A549 (cell line): ENCODE data around the gene MYH9. TPM values are rescaled to one million over a fixed set of nuclear protein-coding genes. Genes with fewer than 3 reads are reported as not detected.
"Not testable (repeated sequence)": the region's sequence is repeated elsewhere in the genome, so short reads cannot be mapped to it uniquely, and the experiment has no call there.

Source experiments
- ATAC-seq, 2 experiments: fragments of 200-7000 bp in 1 of 2; fragments of >200 bp in 1 of 2; cut with Nextera tagmentation in 1 of 2; cut with Tn5 transposase in 1 of 2; 3 replicates each; pipeline versions ENCODE4 v1.8.0 to v1.9.1; 2018 to 2020; ENCODE audit warnings: mild to moderate bottlenecking in 1 of 2, moderate library complexity in 1 of 2
- CTCF ChIA-PET: fragments of 300-600 bp; sonication (Branson Sonifier 250); formaldehyde crosslinking; extraction: SDS; loops from one replicate; lab custom pipeline; 2021; ENCODE audit warnings: antibody characterized with exemption, inconsistent platforms; lab: Yijun Ruan, JAX
- POLR2A ChIA-PET: fragments of 350-600 bp; formaldehyde crosslinking; extraction: SDS; loops from one replicate; lab custom pipeline; 2021; ENCODE audit warnings: antibody characterized with exemption, inconsistent platforms; lab: Yijun Ruan, JAX
- DNase-seq, 2 experiments: peaks; one replicate each; pipeline versions ENCODE4 v3.0.0 to v3.0.0-alpha.2; 2011 to 2016; ENCODE audit warnings: low read depth in 1 of 2, low spot score in 1 of 2
- FAIRE-seq: peaks from 2 replicates; lab custom pipeline; 2011; peaks lifted over from hg19 to GRCh38; lab: Jason Lieb, UNC
- H3K27ac ChIP-seq, 2 experiments: fragments of >200 bp; sonication (Bioruptor Twin); formaldehyde crosslinking; 3 replicates each; pipeline ENCODE4 v1.5.1; 2016 to 2017
- H3K4me1 ChIP-seq: fragments of >200 bp; sonication (Bioruptor Twin); formaldehyde crosslinking; 3 replicates; pipeline ENCODE4 v1.6.1; 2016
- H3K4me2 ChIP-seq: fragments of >200 bp; sonication (Bioruptor Twin); formaldehyde crosslinking; 3 replicates; pipeline ENCODE4 v1.6.1; 2016
- H3K4me3 ChIP-seq: fragments of >200 bp; sonication (Bioruptor Twin); formaldehyde crosslinking; 3 replicates; pipeline ENCODE4 v1.5.1; 2016
- H3K9me3 ChIP-seq: fragments of >200 bp; sonication (Bioruptor Twin); formaldehyde crosslinking; 3 replicates; pipeline ENCODE4 v1.6.1; 2016
- ATOH8 ChIP-seq: fragments of 250-450 bp; sonication (Bioruptor Pico); IDR thresholded peaks from 2 replicates; pipeline ENCODE4 v1.5.0; 2020; ENCODE audit warnings: low read depth, mild to moderate bottlenecking, moderate library complexity
- CBX8 ChIP-seq: fragments of 200-600 bp; sonication (generic); IDR thresholded peaks from 2 replicates; pipeline ENCODE4 v1.6.1; 2016
- CEBPB ChIP-seq, 2 experiments: fragments of >200 bp in 1 of 2; sonication (Bioruptor Twin) in 1 of 2; formaldehyde crosslinking in 1 of 2; IDR thresholded peaks; 2 replicates each; pipeline ENCODE4 v1.6.1; 2012 to 2016
- E2F6 ChIP-seq: IDR thresholded peaks from 2 replicates; pipeline ENCODE4 v1.6.1; 2012; ENCODE audit warnings: low read depth, borderline replicate concordance
- ELK1 ChIP-seq: fragments of 150-350 bp; IDR thresholded peaks from 2 replicates; pipeline ENCODE4 v1.6.1; 2014; ENCODE audit warnings: low read depth, mild to moderate bottlenecking, low read length
- FOSL2 ChIP-seq, 2 experiments: fragments of 450-650 bp in 1 of 2; fragments of >200 bp in 1 of 2; sonication (Bioruptor Twin) in 1 of 2; formaldehyde crosslinking; IDR thresholded peaks; 2 replicates each; pipeline versions ENCODE4 v1.5.0 to v1.6.1; 2016 to 2020; ENCODE audit warnings: mild to moderate bottlenecking in 1 of 2, moderate library complexity in 1 of 2
- FOXS1 ChIP-seq: fragments of 250-450 bp; sonication (Bioruptor Pico); IDR thresholded peaks from 2 replicates; pipeline ENCODE4 v1.5.0; 2020; ENCODE audit warnings: mild to moderate bottlenecking, moderate library complexity
- GATA3 ChIP-seq: IDR thresholded peaks from 2 replicates; pipeline ENCODE4 v1.6.1; 2012; ENCODE audit warnings: borderline replicate concordance
- HOXB5 ChIP-seq: fragments of 250-450 bp; sonication (Bioruptor Pico); IDR thresholded peaks from 2 replicates; pipeline ENCODE4 v1.5.0; 2020; ENCODE audit warnings: mild to moderate bottlenecking, moderate library complexity
- MAZ ChIP-seq: fragments of 150-350 bp; IDR thresholded peaks from 2 replicates; pipeline ENCODE4 v1.6.1; 2014; ENCODE audit warnings: antibody characterized with exemption, low read depth, low read length, borderline replicate concordance
- NPAS2 ChIP-seq: fragments of 250-450 bp; sonication (Bioruptor Pico); IDR thresholded peaks from 2 replicates; pipeline ENCODE4 v1.8.0; 2022; ENCODE audit warnings: mild to moderate bottlenecking, moderate library complexity, borderline replicate concordance
- POLR2A ChIP-seq: IDR thresholded peaks from 2 replicates; pipeline ENCODE4 v1.6.1; 2012; ENCODE audit warnings: mild to moderate bottlenecking, low read length
- RAD21 ChIP-seq, 2 experiments: fragments of >200 bp in 1 of 2; sonication (Bioruptor Twin) in 1 of 2; formaldehyde crosslinking in 1 of 2; IDR thresholded peaks in 1 of 2; conservative IDR thresholded peaks in 1 of 2; 2 replicates in 1 of 2; 3 replicates in 1 of 2; pipeline ENCODE4 v1.6.1; 2012 to 2018; ENCODE audit warnings: inconsistent platforms in 1 of 2
- RCOR1 ChIP-seq: fragments of 150-350 bp; IDR thresholded peaks from 2 replicates; pipeline ENCODE4 v1.6.1; 2014; ENCODE audit warnings: antibody characterized with exemption, low read length, low read depth
- TFCP2L1 ChIP-seq: fragments of 250-450 bp; sonication (Bioruptor Pico); IDR thresholded peaks from 2 replicates; pipeline ENCODE4 v1.5.0; 2021; ENCODE audit warnings: mild to moderate bottlenecking
- ZFP36 ChIP-seq: fragments of 450-650 bp; IDR thresholded peaks from 2 replicates; pipeline ENCODE4 v1.6.1; 2014; ENCODE audit warnings: borderline replicate concordance; ENCODE audit not compliant: partially characterized antibody
- ZSCAN20 ChIP-seq: fragments of 250-450 bp; sonication (Bioruptor Pico); IDR thresholded peaks from 2 replicates; pipeline ENCODE4 v1.8.0; 2022; ENCODE audit warnings: mild to moderate bottlenecking, moderate library complexity
- WGBS: methylation state at CpG from one replicate; pipeline ENCODE4 v1.1.6; 2017; ENCODE audit errors: missing lambda C conversion rate; 5-methylcytosine and 5-hydroxymethylcytosine counted together
- polyA plus RNA-seq, 4 experiments: library from polyadenylated mRNA; depleted of rRNA in 3 of 4; stranded (reverse); fragments of >200 nt; fragmentation: RNase III in 1 of 4; extraction: RNeasy Plus Mini Kit Qiagen cat#74134 plus additional on column Dnase treatment in 1 of 4; gene quantifications; 2 replicates in 3 of 4; 3 replicates in 1 of 4; pipeline ENCODE4 v1.2.3, GENCODE V29; 2011 to 2017

MYH9 gene
- polyA plus RNA-seq, 2 of the 4 experiments (the other 2 are of a cell fraction): 92.1 to 158 TPM

GRCh38 chr22:36250292-36250960, 137.3 kb downstream of the MYH9 start:
- FAIRE-seq, ATAC-seq: not testable (repeated sequence)
- DNase-seq: peak in 1 of 2 experiments; percentile 29

GRCh38 chr22:36249160-36249559, 138.6 kb downstream of the MYH9 start:
- no peak overlapping the region for H3K4me3 ChIP-seq
- ATAC-seq: no peak
- peak overlapping the region; percentile 65; the same call in 2 of the 3 replicates for H3K4me2 ChIP-seq
- H3K9me3 ChIP-seq: no peaks in the 10 kb centered on the region
- peak overlapping the region; percentile 85 to 90 for H3K27ac ChIP-seq
- DNase-seq: no peak
- 96% methylated on average over 2 of the region's 2 CpGs for WGBS
- ChIA-PET POLR2A (no interaction called here), CTCF (interaction anchor here (3.8 kb wide), 1 partner anchor 10 kb away, joined by 10 read pairs; the partner anchor contains the start of gene APOL2)
- no peak for TF ChIP-seq RCOR1
- no peak for TF ChIP-seq FOXS1 (CRISPR knock-in tag)
- TF ChIP-seq MAZ: no peak
- no peak for TF ChIP-seq POLR2A
- TF ChIP-seq TFCP2L1 (CRISPR knock-in tag): no peak
- TF ChIP-seq GATA3: no peak
- TF ChIP-seq ELK1: no peak
- no peak for TF ChIP-seq RAD21 (conservative IDR thresholded peaks at IDR 0.05 in 1 of 2, IDR thresholded peaks at IDR 0.05 in 1 of 2)
- no peak for TF ChIP-seq E2F6
- no peak for TF ChIP-seq CBX8
- no peak for TF ChIP-seq ZFP36
- H3K4me1 ChIP-seq: peaks cover 50% of the 10 kb centered on the region
- no peak for FAIRE-seq

More at GRCh38 chr22:36250292-36250960, 137.3 kb downstream of the MYH9 start:
- TF ChIP-seq FOSL2 (IDR thresholded peaks at IDR 0.05): peak; percentile 36; the same call in 1 of the 2 replicates
- peak; percentile 33; the same call in 1 of the 2 replicates for TF ChIP-seq FOSL2 (CRISPR knock-in tag; IDR thresholded peaks at IDR 0.05)
- TF ChIP-seq CEBPB (IDR thresholded peaks at IDR 0.05): peak; percentile 34 to 70; a peak in 3 of 4 replicates
- H3K4me1 ChIP-seq: peaks cover 61% of the 10 kb centered on the region
- peak overlapping the region; percentile 85 to 90 for H3K27ac ChIP-seq
- H3K4me3 ChIP-seq, POLR2A ChIA-PET, H3K9me3 ChIP-seq: not testable (repeated sequence)
- 50% methylated on average over 24 of the region's 24 CpGs for WGBS
- peak overlapping the region; percentile 65 for H3K4me2 ChIP-seq
- CTCF ChIA-PET: interaction anchor here (1.0 to 3.8 kb wide), 2 partner anchors 11 to 108 kb away, joined by 3 to 10 read pairs; partner anchors contain the start of gene APOL2

GRCh38 chr22:36247955-36248354, 139.8 kb downstream of the MYH9 start:
- ATAC-seq: no peak
- 79% methylated on average over 5 of the region's 5 CpGs for WGBS
- FAIRE-seq: no peak
- TF ChIP-seq NPAS2: no peak
- TF ChIP-seq ATOH8 (CRISPR knock-in tag): no peak
- TF ChIP-seq ZSCAN20: no peak
- TF ChIP-seq E2F6: no peak
- TF ChIP-seq HOXB5 (CRISPR knock-in tag): no peak
- TF ChIP-seq, all 56 proteins: peak for 0
- H3K4me1 ChIP-seq: peaks cover 38% of the 10 kb centered on the region
- H3K9me3 ChIP-seq: no peaks in the 10 kb centered on the region
- peak overlapping the region in 1 of 2 experiments; percentile 35; a peak in 1 of 6 replicates for H3K27ac ChIP-seq
- POLR2A ChIA-PET: no interaction called here
- H3K4me2 ChIP-seq: no peak overlapping the region
- CTCF ChIA-PET: interaction anchor here (0.7 to 3.8 kb wide), 2 partner anchors 9 to 30 kb away, joined by 3 to 10 read pairs; partner anchors contain the start of gene APOL2
- no peak for DNase-seq
- no peak overlapping the region for H3K4me3 ChIP-seq
